ENCODE data around the gene ST8SIA4. TPM values are rescaled to one million over a fixed set of nuclear protein-coding genes. Genes with fewer than 3 reads are reported as not detected.

Gene ST8SIA4
- total RNA-seq, 1 experiment from 2014 or later, result 0.41 TPM

- Histone ChIP-seq H3K4me3 (ENCODE audit: low read depth in 2 of 2, low read length in 2 of 2) (no peak overlapping the region), H3K4me1 (ENCODE audit: control insufficient read depth, insufficient read depth, low read length) (no peaks in the 10 kb centered on the region), H3K36me3 (ENCODE audit: control insufficient read depth, insufficient read depth, low read length) (no peaks in the 10 kb centered on the region), H3K27ac (ENCODE audit: low read length) (no peak overlapping the region), H3K9me3 (ENCODE audit: control insufficient read depth, insufficient read depth, low read depth, low read length) (no peaks in the 10 kb centered on the region), H3K27me3 (ENCODE audit: control insufficient read depth, insufficient read depth, low read length) (no peaks in the 10 kb centered on the region)
- in situ Hi-C loops (cut with HindIII; ENCODE audit: low pct_unique_long_range_greater_than_20kb, low sequenced_read_pairs) (no loop called here), intact Hi-C loops (cut with micrococcal nuclease; ENCODE audit: unreplicated experiment) (no loop called here)
- BruUV-seq (replicated peaks), result no TSS peak
- no peak for ATAC-seq
- ChIA-PET CTCF (no interaction called here), POLR2A (no interaction called here)
- TF ChIP-seq, protein P1, sequence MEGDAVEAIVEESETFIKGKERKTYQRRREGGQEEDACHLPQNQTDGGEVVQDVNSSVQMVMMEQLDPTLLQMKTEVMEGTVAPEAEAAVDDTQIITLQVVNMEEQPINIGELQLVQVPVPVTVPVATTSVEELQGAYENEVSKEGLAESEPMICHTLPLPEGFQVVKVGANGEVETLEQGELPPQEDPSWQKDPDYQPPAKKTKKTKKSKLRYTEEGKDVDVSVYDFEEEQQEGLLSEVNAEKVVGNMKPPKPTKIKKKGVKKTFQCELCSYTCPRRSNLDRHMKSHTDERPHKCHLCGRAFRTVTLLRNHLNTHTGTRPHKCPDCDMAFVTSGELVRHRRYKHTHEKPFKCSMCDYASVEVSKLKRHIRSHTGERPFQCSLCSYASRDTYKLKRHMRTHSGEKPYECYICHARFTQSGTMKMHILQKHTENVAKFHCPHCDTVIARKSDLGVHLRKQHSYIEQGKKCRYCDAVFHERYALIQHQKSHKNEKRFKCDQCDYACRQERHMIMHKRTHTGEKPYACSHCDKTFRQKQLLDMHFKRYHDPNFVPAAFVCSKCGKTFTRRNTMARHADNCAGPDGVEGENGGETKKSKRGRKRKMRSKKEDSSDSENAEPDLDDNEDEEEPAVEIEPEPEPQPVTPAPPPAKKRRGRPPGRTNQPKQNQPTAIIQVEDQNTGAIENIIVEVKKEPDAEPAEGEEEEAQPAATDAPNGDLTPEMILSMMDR (IDR thresholded peaks at IDR 0.05), result no peak
- no peak for TF ChIP-seq TCF7L2 (IDR thresholded peaks at IDR 0.05; ENCODE audit: low read depth, low read length)
- TF ChIP-seq POLR2AphosphoS5 (IDR thresholded peaks at IDR 0.05; ENCODE audit: low read depth, low read length), result no peak
- no peak for TF ChIP-seq REST (IDR thresholded peaks at IDR 0.05; ENCODE audit: insufficient read depth in 1 of 2, low read depth in 2 of 2, low read length in 1 of 2)
- TF ChIP-seq SIN3A (IDR thresholded peaks at IDR 0.05; ENCODE audit: borderline replicate concordance, insufficient read depth, low read depth, low read length), result no peak
- DNase-seq (ENCODE audit: low read depth, low spot score), result no peak
Measured at GRCh38 chr5:100758306-100758705, 144.8 kb downstream of the ST8SIA4 start.

DNA sequence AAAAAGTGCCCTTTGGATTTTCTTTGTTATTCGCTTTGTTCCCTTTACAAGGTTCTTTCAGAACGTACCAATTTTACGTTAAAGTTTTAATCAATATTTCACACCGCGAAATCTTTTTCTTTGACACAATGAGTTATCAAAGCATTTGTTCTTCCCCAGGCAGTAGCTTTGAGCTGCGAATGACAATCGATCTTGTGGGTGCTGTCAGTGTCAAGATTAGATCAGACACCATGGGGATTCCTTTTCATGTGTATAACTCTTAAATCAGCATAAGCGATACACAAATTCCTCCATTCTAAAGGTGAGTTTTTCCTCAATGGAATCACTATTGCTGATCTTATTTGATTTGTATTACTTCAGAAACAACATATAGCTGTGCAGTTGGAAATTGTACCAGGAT, 145.5 kb downstream of the ST8SIA4 start:
- TF ChIP-seq SIN3A (IDR thresholded peaks at IDR 0.05; ENCODE audit: borderline replicate concordance, insufficient read depth, low read depth, low read length) (no peak), REST (IDR thresholded peaks at IDR 0.05; ENCODE audit: insufficient read depth in 1 of 2, low read depth in 2 of 2, low read length in 1 of 2) (no peak), TCF7L2 (IDR thresholded peaks at IDR 0.05; ENCODE audit: low read depth, low read length) (no peak), POLR2AphosphoS5 (IDR thresholded peaks at IDR 0.05; ENCODE audit: low read depth, low read length) (no peak)
- TF ChIP-seq, protein P1 (IDR thresholded peaks at IDR 0.05), result no peak
- BruUV-seq (replicated peaks), result no TSS peak
- DNase-seq (ENCODE audit: low read depth, low spot score), result no peak
- H3K4me1 ChIP-seq (ENCODE audit: control insufficient read depth, insufficient read depth, low read length), result no peaks in the 10 kb centered on the region
- CTCF ChIA-PET, result no interaction called here
- H3K36me3 ChIP-seq (ENCODE audit: control insufficient read depth, insufficient read depth, low read length), result no peaks in the 10 kb centered on the region
- no peak overlapping the region for H3K4me3 ChIP-seq (ENCODE audit: low read depth in 2 of 2, low read length in 2 of 2)
- in situ Hi-C loops (cut with HindIII; ENCODE audit: low pct_unique_long_range_greater_than_20kb, low sequenced_read_pairs) (no loop called here), intact Hi-C loops (cut with micrococcal nuclease; ENCODE audit: unreplicated experiment) (no loop called here)
- no peak for ATAC-seq
- no peak overlapping the region for H3K27ac ChIP-seq (ENCODE audit: low read length)
- no peaks in the 10 kb centered on the region for H3K27me3 ChIP-seq (ENCODE audit: control insufficient read depth, insufficient read depth, low read length)
- no peaks in the 10 kb centered on the region for H3K9me3 ChIP-seq (ENCODE audit: control insufficient read depth, insufficient read depth, low read depth, low read length)
- POLR2A ChIA-PET, result no interaction called here

Small RNAs within 50 kb of the gene (microRNA-seq; reads per million reads assigned to microRNA genes)
- not detected for gene MIR548P (ENCODE audit: unreplicated experiment)

Measured in Panc1 (cell line).